ENCODE results near the gene KLF2.

The KLF2 gene

GRCh38 chr19:16349551-16350152, 25.0 kb downstream of the KLF2 start:
- in situ Hi-C loops (cut with HindIII; ENCODE audit: low pct_unique_long_range_greater_than_20kb, low sequenced_read_pairs), result no loop called here
- TF ChIP-seq JUND (IDR thresholded peaks at IDR 0.05; ENCODE audit: low read depth), result no peak
- DNase-seq (ENCODE audit: low read depth in 1 of 2, low spot score in 1 of 2), result no peak

- in situ Hi-C loops (cut with HindIII; ENCODE audit: low pct_unique_long_range_greater_than_20kb, low sequenced_read_pairs), result no loop called here
- no peak for DNase-seq (ENCODE audit: low read depth in 1 of 2, low spot score in 1 of 2)
- TF ChIP-seq JUND (IDR thresholded peaks at IDR 0.05; ENCODE audit: low read depth), result no peak
These were observed 26.6 kb downstream of the KLF2 start for GRCh38 chr19:16351133-16351809.

DNA sequence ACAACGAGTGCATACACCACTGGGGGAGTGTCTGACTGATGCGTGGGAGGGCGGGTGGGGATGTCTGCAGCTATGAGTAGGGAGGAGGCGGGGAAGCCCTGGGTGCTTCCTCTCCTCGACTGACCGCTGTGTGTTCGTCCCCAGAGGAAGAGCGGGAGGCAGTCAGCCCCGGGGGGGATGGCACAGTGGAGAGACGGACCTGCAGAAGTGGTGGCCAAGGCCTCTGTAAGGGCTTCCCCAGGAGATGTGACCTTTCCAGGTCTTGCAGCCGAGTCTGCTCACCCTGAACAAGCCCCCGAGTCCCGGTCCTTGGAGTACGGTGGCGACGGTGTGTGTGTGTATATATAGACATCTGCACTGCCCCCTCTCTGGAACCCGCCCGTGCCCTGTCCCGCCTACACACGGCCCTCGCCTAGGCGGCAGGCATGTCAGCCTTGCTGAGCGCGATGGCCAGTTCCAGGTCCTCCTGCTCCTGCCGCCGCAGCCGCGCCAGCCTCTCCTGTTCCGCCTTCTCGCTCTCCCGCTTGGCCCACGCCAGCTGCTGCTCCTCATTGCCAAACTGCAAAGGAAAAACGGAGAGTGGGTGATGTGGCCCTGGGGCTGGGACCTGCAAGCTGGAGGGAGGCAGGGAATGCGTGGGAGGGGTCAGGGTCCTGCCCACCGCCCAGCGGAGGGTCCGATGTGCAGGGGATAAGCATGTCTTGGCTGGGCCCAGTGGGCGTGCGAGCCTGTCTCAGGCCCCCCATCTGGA, 30.8 kb downstream of the KLF2 start:
- DNase-seq (ENCODE audit: low read depth in 1 of 2, low spot score in 1 of 2), result no peak
- no peak for TF ChIP-seq JUND (IDR thresholded peaks at IDR 0.05; ENCODE audit: low read depth)
- in situ Hi-C loops (cut with HindIII; ENCODE audit: low pct_unique_long_range_greater_than_20kb, low sequenced_read_pairs), result no loop called here

GRCh38 chr19:16358456-16358855, 33.8 kb downstream of the KLF2 start:
- in situ Hi-C loops (cut with HindIII; ENCODE audit: low pct_unique_long_range_greater_than_20kb, low sequenced_read_pairs), result no loop called here
- no peak for DNase-seq (ENCODE audit: low read depth in 1 of 2, low spot score in 1 of 2)
- no peak for TF ChIP-seq JUND (IDR thresholded peaks at IDR 0.05; ENCODE audit: low read depth)

DNA sequence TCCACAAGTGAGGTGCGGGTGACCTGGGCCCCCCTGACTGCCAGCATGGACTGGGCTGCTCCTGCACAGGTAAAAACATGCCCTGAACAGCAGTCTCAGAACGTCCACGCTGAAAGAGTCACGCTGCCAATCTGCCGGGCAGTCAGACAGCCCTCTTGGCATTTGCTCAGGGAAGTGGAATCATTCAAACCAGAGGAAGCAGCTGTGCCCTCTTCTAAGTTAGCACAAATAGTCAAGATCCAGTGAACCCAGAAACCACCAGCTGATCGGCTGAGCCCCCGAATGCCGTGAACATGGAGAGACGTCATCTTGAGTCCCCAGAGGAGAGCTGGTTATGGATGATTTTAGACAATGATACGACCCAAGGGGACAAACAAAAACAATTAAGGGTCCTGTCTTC, 34.4 kb downstream of the KLF2 start:
- TF ChIP-seq JUND (IDR thresholded peaks at IDR 0.05; ENCODE audit: low read depth), result no peak
- DNase-seq (ENCODE audit: low read depth in 1 of 2, low spot score in 1 of 2), result no peak
- in situ Hi-C loops (cut with HindIII; ENCODE audit: low pct_unique_long_range_greater_than_20kb, low sequenced_read_pairs), result no loop called here

- in situ Hi-C loops (cut with HindIII; ENCODE audit: low pct_unique_long_range_greater_than_20kb, low sequenced_read_pairs), result no loop called here
- TF ChIP-seq JUND (IDR thresholded peaks at IDR 0.05; ENCODE audit: low read depth), result no peak
- DNase-seq (ENCODE audit: low read depth in 1 of 2, low spot score in 1 of 2), result no peak
These were observed 35.3 kb downstream of the KLF2 start for GRCh38 chr19:16359964-16360363.

GRCh38 chr19:16360738-16361137, 36.1 kb downstream of the KLF2 start:
- in situ Hi-C loops (cut with HindIII; ENCODE audit: low pct_unique_long_range_greater_than_20kb, low sequenced_read_pairs), result no loop called here
- no peak for DNase-seq (ENCODE audit: low read depth in 1 of 2, low spot score in 1 of 2)
- no peak for TF ChIP-seq JUND (IDR thresholded peaks at IDR 0.05; ENCODE audit: low read depth)

- DNase-seq (ENCODE audit: low read depth in 1 of 2, low spot score in 1 of 2), result no peak
- in situ Hi-C loops (cut with HindIII; ENCODE audit: low pct_unique_long_range_greater_than_20kb, low sequenced_read_pairs), result no loop called here
- TF ChIP-seq JUND (IDR thresholded peaks at IDR 0.05; ENCODE audit: low read depth), result no peak
These were observed 36.6 kb downstream of the KLF2 start for GRCh38 chr19:16361254-16361653.

DNA sequence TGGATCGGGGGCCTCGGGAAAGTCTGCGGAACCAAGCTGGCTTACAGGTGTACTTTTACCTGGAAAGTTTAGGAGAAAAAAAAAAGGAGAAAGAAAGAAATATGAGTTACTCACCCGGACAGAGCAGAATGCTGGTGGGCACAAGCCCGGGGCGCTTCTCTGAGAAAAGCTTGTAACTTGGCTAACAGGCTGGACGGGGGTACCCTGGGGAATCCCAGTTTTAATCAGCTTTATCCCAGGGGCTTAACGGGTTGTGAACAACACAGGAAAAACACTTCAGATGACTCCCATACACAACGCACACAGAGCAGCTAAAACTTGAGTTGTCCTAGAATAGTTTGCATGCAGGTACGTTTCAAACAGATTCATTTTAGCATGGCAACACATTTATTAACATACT, 37.3 kb downstream of the KLF2 start:
- no peak for TF ChIP-seq JUND (IDR thresholded peaks at IDR 0.05; ENCODE audit: low read depth)
- no peak for DNase-seq (ENCODE audit: low read depth in 1 of 2, low spot score in 1 of 2)
- in situ Hi-C loops (cut with HindIII; ENCODE audit: low pct_unique_long_range_greater_than_20kb, low sequenced_read_pairs), result no loop called here

DNA sequence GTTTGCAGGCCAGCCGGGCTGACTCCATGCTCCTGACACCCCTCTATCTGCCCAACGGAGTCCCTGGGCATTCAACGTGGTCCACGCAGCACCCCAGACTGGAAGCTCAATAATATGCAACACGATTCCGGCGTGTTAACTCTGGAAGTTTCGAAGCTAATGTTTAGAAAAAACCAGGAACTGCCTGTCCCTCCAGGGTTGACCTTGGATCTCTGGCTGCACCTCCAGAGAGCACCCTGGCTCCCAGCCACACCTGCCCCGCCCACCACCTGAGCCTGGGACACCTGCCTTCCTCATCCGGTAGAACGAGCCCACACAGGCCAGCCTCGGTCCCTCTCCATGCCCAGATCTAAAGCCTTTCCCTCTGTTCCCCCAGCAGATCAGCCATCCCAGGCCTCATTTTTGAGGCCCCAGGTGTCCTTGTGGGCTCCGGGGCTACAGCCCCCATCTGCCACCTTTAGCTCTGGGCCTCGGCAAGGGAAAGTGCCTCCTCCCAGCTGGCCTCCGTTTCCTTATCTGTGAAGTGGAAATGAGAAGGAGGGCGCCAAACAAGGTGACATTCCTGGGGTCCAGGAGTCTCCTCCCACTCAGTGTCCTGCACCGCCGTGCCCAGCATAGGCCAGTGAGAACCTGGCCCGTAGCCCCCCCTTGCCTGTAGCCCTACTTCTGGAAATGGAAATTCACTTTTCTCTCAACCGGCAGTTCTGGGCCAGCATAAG, 38.7 kb downstream of the KLF2 start:
- no peak for TF ChIP-seq JUND (IDR thresholded peaks at IDR 0.05; ENCODE audit: low read depth)
- no peak for DNase-seq (ENCODE audit: low read depth in 1 of 2, low spot score in 1 of 2)
- in situ Hi-C loops (cut with HindIII; ENCODE audit: low pct_unique_long_range_greater_than_20kb, low sequenced_read_pairs), result no loop called here

DNA sequence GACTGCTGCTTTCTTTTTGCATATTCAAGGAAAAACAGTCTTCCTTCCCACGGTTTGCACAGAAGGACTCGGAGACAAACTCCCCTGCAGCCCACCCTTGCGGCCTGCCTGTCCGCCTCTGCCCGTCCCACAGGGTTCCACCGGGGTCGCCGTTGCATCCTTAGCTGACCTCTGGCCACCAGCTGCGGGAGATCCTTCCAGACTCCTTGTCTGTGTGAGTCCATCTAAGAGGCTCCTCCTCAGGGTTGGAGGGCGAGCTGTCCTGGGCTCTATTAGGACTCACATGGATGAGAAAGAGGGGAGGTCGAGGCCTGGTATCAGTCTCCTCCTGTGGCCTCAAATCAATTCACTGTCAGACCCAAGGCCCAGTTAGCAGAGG, 39.2 kb downstream of the KLF2 start:
- DNase-seq (ENCODE audit: low read depth in 1 of 2, low spot score in 1 of 2), result no peak
- in situ Hi-C loops (cut with HindIII; ENCODE audit: low pct_unique_long_range_greater_than_20kb, low sequenced_read_pairs), result no loop called here
- TF ChIP-seq JUND (IDR thresholded peaks at IDR 0.05; ENCODE audit: low read depth), result no peak

- DNase-seq (ENCODE audit: low read depth in 1 of 2, low spot score in 1 of 2), result no peak
- no peak for TF ChIP-seq JUND (IDR thresholded peaks at IDR 0.05; ENCODE audit: low read depth)
- in situ Hi-C loops (cut with HindIII; ENCODE audit: low pct_unique_long_range_greater_than_20kb, low sequenced_read_pairs), result no loop called here
These were observed 39.7 kb downstream of the KLF2 start for GRCh38 chr19:16364231-16364865.
